NB4 (cell line): ENCODE measurements around the gene SHISAL1.

Experiments
- DNase-seq: peaks from one replicate; pipeline ENCODE4 v3.0.0; 2010; ENCODE audit warnings: low read depth
- H3K4me3 ChIP-seq: one replicate; pipeline ENCODE4 v1.5.1; 2011; ENCODE audit warnings: mild to moderate bottlenecking, low read depth, low read length, moderate library complexity
- CTCF ChIP-seq: IDR thresholded peaks from one replicate; pipeline ENCODE4 v1.5.1; 2012; ENCODE audit warnings: low read depth, low read length
- MAX ChIP-seq: IDR thresholded peaks from 2 replicates; pipeline ENCODE4 v1.6.1; 2011; ENCODE audit warnings: low read depth, low read length
- MYC ChIP-seq: IDR thresholded peaks from 2 replicates; pipeline ENCODE4 v1.6.1; 2011; ENCODE audit warnings: low read depth, low read length
- POLR2A ChIP-seq: IDR thresholded peaks from 2 replicates; pipeline ENCODE4 v1.6.1; 2011; ENCODE audit warnings: mild to moderate bottlenecking; ENCODE audit not compliant: insufficient read length; ENCODE audit errors: extremely low read depth

Gene SHISAL1

GRCh38 chr22:44311855-44312170 lies 938 bp downstream of the SHISAL1 start:
- no peak for DNase-seq
- TF ChIP-seq CTCF (no peak), POLR2A (no peak), MAX (no peak), MYC (no peak)
- H3K4me3 ChIP-seq: no peak overlapping the region

GRCh38 chr22:44311104-44311854 lies 1.5 kb downstream of the SHISAL1 start:
- DNase-seq: no peak
- TF ChIP-seq CTCF: no peak
- no peak for TF ChIP-seq MAX
- no peak for TF ChIP-seq POLR2A
- no peak for TF ChIP-seq MYC
- H3K4me3 ChIP-seq: no peak overlapping the region

- no peak for TF ChIP-seq MYC
- no peak for TF ChIP-seq MAX
- no peak for TF ChIP-seq CTCF
- no peak for TF ChIP-seq POLR2A
- H3K4me3 ChIP-seq: no peak overlapping the region
- DNase-seq: no peak
Measured at GRCh38 chr22:44309647-44310046, 3.1 kb downstream of the SHISAL1 start.

- TF ChIP-seq CTCF: no peak
- no peak for TF ChIP-seq POLR2A
- no peak for TF ChIP-seq MYC
- no peak for TF ChIP-seq MAX
- DNase-seq: peak; percentile 89
- no peak overlapping the region for H3K4me3 ChIP-seq
Measured at GRCh38 chr22:44309137-44309536, 3.6 kb downstream of the SHISAL1 start.

- DNase-seq: no peak
- TF ChIP-seq POLR2A (no peak), MAX (no peak), MYC (no peak), CTCF (no peak)
- H3K4me3 ChIP-seq: no peak overlapping the region
Measured at GRCh38 chr22:44307509-44308169, 5.1 kb downstream of the SHISAL1 start.
